Neural progenitor cell (in vitro differentiated cells): ENCODE results near the gene ACOX3. TPM values are rescaled to one million over a fixed set of nuclear protein-coding genes. Genes with fewer than 3 reads are reported as not detected.

Source experiments
- DNase-seq: peaks from one replicate; pipeline ENCODE4 v3.0.0-alpha.2; 2016; ENCODE audit warnings: low spot score
- H2AFZ ChIP-seq: fragments of 200-600 bp; sonication (generic); replicated peaks from 2 replicates; pipeline ENCODE4 v1.6.1; 2016; ENCODE audit warnings: antibody characterized with exemption
- H3F3A ChIP-seq: fragments of 200-600 bp; sonication (generic); 2 replicates; pipeline ENCODE4 v1.6.1; 2016; ENCODE audit warnings: antibody characterized with exemption, low read depth
- H3K27ac ChIP-seq: fragments of 200-600 bp; sonication (generic); 2 replicates; pipeline ENCODE4 v1.5.1; 2016; ENCODE audit warnings: mild to moderate bottlenecking
- H3K27me3 ChIP-seq: fragments of 200-600 bp; sonication (generic); 2 replicates; pipeline ENCODE4 v1.6.1; 2016; ENCODE audit warnings: mild to moderate bottlenecking, moderate library complexity
- H3K36me3 ChIP-seq: fragments of 200-600 bp; sonication (generic); 2 replicates; pipeline ENCODE4 v1.5.1; 2016
- H3K4me1 ChIP-seq: fragments of 200-600 bp; sonication (generic); 2 replicates; pipeline ENCODE4 v1.6.1; 2016; ENCODE audit warnings: mixed run types
- H3K4me2 ChIP-seq: fragments of 200-600 bp; sonication (generic); 2 replicates; pipeline ENCODE4 v1.6.1; 2016
- H3K4me3 ChIP-seq: fragments of 200-600 bp; sonication (generic); 2 replicates; pipeline ENCODE4 v1.5.1; 2016
- H3K79me2 ChIP-seq: fragments of 200-600 bp; sonication (generic); 2 replicates; pipeline ENCODE4 v1.6.1; 2016; ENCODE audit warnings: low read depth
- H3K9ac ChIP-seq: fragments of 200-600 bp; sonication (generic); 2 replicates; pipeline ENCODE4 v1.6.1; 2016
- H3K9me3 ChIP-seq: fragments of 200-600 bp; sonication (generic); 2 replicates; pipeline ENCODE4 v1.5.1; 2016; ENCODE audit warnings: low read depth
- H4K20me1 ChIP-seq: fragments of 200-600 bp; sonication (generic); 2 replicates; pipeline ENCODE4 v1.6.1; 2016; ENCODE audit warnings: low read depth
- H3K27ac Mint-ChIP-seq: 3 replicates; pipeline ENCODE4 v1.8.0; 2021; ENCODE audit warnings: mixed read lengths
- H3K27me3 Mint-ChIP-seq: 2 replicates; pipeline ENCODE4 v1.8.0; 2022; ENCODE audit warnings: low read depth, mild to moderate bottlenecking, inconsistent platforms, moderate library complexity, mixed read lengths; ENCODE audit not compliant: insufficient read depth
- H3K36me3 Mint-ChIP-seq: 3 replicates; pipeline ENCODE4 v1.8.0; 2021; ENCODE audit warnings: mixed read lengths
- H3K4me1 Mint-ChIP-seq: 3 replicates; pipeline ENCODE4 v1.8.0; 2021; ENCODE audit warnings: mixed read lengths
- H3K4me3 Mint-ChIP-seq: 3 replicates; pipeline ENCODE4 v1.8.0; 2021; ENCODE audit warnings: mild to moderate bottlenecking, moderate library complexity, mixed read lengths
- H3K9me3 Mint-ChIP-seq: 3 replicates; pipeline ENCODE4 v1.8.0; 2020; ENCODE audit warnings: mixed read lengths
- EZH2 ChIP-seq: fragments of 200-600 bp; sonication (generic); IDR thresholded peaks from 2 replicates; pipeline ENCODE4 v1.6.1; 2017; ENCODE audit warnings: antibody characterized with exemption, mild to moderate bottlenecking, moderate library complexity
- EZH2phosphoT487 ChIP-seq: fragments of 200-600 bp; sonication (generic); IDR thresholded peaks from 2 replicates; pipeline ENCODE4 v1.6.1; 2017; ENCODE audit warnings: antibody characterized with exemption
- total RNA-seq: library from RNA; depleted of rRNA; stranded (reverse); fragments of >200 nt; gene quantifications from 2 replicates; pipeline ENCODE4 v1.2.3, GENCODE V29; 2015; ENCODE audit warnings: low replicate concordance
- TF ChIP-seq, protein P1 (sequence below): fragments of 200-600 bp; sonication (generic); IDR thresholded peaks from 2 replicates; pipeline ENCODE4 v1.5.1; 2017; ENCODE audit warnings: antibody characterized with exemption, mild to moderate bottlenecking

Gene ACOX3
- total RNA-seq, 1 donor from 2014 or later = 14.0 TPM

DNA sequence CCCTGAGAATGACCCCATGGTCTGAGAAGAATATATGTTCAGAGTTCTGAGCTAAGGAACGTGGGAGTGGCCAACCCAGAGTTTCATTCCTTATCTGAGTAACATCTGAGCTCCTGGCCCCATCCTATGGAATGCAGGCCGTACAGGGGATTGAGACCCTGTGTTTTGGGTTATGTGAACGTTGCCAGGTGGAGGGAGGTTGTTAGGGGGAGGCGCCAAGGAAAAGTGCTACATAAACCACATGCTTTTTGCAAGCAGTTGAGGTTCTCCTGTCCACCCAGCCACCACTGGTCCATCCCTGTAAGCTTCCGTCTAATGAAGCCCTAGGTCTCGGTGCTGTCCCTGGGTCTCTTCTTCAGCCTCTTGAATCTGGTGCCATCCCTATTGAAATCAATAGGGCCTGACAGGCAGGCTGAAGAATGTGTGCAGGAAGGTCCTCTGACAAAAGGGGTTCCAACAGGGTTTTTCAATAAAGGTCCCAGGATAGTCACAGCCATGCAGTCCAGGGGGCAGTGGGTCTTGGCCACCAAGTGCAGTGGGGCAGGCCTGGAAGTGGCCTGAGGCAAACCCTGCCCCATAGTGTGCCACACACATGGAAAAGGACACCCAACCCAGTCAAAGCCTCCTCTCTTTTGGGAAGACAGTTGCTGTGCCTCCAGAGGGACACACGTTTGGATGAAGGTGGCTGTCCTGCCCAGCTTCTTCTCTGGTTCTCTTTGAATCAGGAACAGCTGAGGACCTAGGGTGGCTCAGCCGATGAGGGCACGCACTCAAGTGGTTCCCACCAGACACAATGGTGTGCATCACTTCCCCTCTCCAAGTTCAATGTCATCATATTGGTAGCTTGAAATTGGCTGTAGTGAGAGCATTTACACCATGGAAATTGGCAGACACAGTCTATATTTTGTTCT is 117.5 kb downstream of the ACOX3 start:
- peaks cover 1% of the 10 kb centered on the region for H3K4me1 Mint-ChIP-seq
- DNase-seq = no peak
- TF ChIP-seq, protein P1, sequence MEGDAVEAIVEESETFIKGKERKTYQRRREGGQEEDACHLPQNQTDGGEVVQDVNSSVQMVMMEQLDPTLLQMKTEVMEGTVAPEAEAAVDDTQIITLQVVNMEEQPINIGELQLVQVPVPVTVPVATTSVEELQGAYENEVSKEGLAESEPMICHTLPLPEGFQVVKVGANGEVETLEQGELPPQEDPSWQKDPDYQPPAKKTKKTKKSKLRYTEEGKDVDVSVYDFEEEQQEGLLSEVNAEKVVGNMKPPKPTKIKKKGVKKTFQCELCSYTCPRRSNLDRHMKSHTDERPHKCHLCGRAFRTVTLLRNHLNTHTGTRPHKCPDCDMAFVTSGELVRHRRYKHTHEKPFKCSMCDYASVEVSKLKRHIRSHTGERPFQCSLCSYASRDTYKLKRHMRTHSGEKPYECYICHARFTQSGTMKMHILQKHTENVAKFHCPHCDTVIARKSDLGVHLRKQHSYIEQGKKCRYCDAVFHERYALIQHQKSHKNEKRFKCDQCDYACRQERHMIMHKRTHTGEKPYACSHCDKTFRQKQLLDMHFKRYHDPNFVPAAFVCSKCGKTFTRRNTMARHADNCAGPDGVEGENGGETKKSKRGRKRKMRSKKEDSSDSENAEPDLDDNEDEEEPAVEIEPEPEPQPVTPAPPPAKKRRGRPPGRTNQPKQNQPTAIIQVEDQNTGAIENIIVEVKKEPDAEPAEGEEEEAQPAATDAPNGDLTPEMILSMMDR = no peak
- TF ChIP-seq EZH2 = no peak
- TF ChIP-seq EZH2phosphoT487 = no peak
- no peak overlapping the region for H3K27ac Mint-ChIP-seq
- H3K79me2 ChIP-seq = no peaks in the 10 kb centered on the region
- peaks cover 23% of the 10 kb centered on the region for H3K9me3 Mint-ChIP-seq
- no peak overlapping the region for H3K9ac ChIP-seq
- no peaks in the 10 kb centered on the region for H3K36me3 ChIP-seq
- H2AFZ ChIP-seq = no peak overlapping the region
- H3K27ac ChIP-seq = no peak overlapping the region
- H3F3A ChIP-seq = no peaks in the 10 kb centered on the region
- H3K27me3 ChIP-seq = no peaks in the 10 kb centered on the region
- H3K36me3 Mint-ChIP-seq = no peaks in the 10 kb centered on the region
- no peak overlapping the region for H3K4me3 ChIP-seq
- H4K20me1 ChIP-seq = no peaks in the 10 kb centered on the region
- H3K4me3 Mint-ChIP-seq = no peak overlapping the region
- no peak overlapping the region for H3K4me2 ChIP-seq
- no peaks in the 10 kb centered on the region for H3K9me3 ChIP-seq
- no peaks in the 10 kb centered on the region for H3K4me1 ChIP-seq
- H3K27me3 Mint-ChIP-seq = no peaks in the 10 kb centered on the region

DNA sequence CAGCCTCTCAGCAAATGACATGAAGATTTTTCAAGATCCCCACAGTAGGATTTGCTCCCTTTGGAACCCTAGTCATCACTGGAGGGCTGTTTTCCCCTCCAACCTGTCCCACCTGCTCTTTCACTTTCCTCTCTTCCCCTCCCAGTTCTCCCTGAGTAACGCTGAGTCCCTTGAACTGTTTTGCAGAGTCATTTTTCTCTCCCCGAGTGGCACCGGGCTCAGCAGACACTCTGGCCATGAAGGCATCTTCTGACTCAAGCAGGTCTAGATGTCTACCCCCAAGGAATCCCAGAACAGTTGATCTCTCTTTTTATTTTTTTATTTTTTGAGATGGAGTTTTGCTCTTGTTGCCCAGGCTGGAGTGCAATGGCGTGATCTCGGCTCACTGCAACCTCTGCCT is 118.8 kb downstream of the ACOX3 start:
- H3K36me3 ChIP-seq = no peaks in the 10 kb centered on the region
- no peaks in the 10 kb centered on the region for H3K36me3 Mint-ChIP-seq
- H3K9ac ChIP-seq = no peak overlapping the region
- no peaks in the 10 kb centered on the region for H4K20me1 ChIP-seq
- H2AFZ ChIP-seq = no peak overlapping the region
- no peaks in the 10 kb centered on the region for H3K9me3 ChIP-seq
- no peak for DNase-seq
- H3K27me3 Mint-ChIP-seq = peaks cover under 1% of the 10 kb centered on the region
- H3K4me1 ChIP-seq = peaks cover 1% of the 10 kb centered on the region
- no peak overlapping the region for H3K4me3 Mint-ChIP-seq
- H3K27ac ChIP-seq = no peak overlapping the region
- peaks cover 16% of the 10 kb centered on the region for H3K9me3 Mint-ChIP-seq
- no peaks in the 10 kb centered on the region for H3K79me2 ChIP-seq
- no peaks in the 10 kb centered on the region for H3K27me3 ChIP-seq
- no peak overlapping the region for H3K4me2 ChIP-seq
- H3K4me1 Mint-ChIP-seq = peaks cover 8% of the 10 kb centered on the region
- H3K4me3 ChIP-seq = no peak overlapping the region
- TF ChIP-seq EZH2 = no peak
- TF ChIP-seq, protein P1 = no peak
- TF ChIP-seq EZH2phosphoT487 = no peak
- H3F3A ChIP-seq = no peaks in the 10 kb centered on the region
- H3K27ac Mint-ChIP-seq = no peak overlapping the region

DNA sequence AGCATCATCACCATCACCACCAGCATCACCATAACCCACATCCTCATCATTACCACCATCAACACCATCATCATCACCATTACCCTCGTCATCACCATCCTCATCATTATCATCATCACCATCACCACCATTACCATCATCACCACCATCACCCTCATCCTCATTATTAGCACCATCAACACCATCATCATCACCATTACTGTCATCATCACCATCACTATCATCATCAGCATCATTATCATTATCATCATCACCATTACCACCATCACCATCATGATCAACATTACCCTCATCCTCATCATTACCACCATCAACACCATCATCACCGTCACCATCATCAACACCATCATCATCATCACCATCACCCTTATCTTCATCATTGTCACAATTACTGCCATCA is 119.3 kb downstream of the ACOX3 start:
- TF ChIP-seq, protein P1 = no peak
- no peak for TF ChIP-seq EZH2phosphoT487
- TF ChIP-seq EZH2 = no peak
- H3K36me3 Mint-ChIP-seq = no peaks in the 10 kb centered on the region
- Histone ChIP-seq H3K4me1 (peaks cover 7% of the 10 kb centered on the region), H3K4me3 (no peak overlapping the region), H3K4me2 (no peak overlapping the region), H4K20me1 (no peaks in the 10 kb centered on the region), H3K9ac (no peak overlapping the region), H3F3A (no peaks in the 10 kb centered on the region), H2AFZ (no peak overlapping the region), H3K36me3 (no peaks in the 10 kb centered on the region), H3K27ac (no peak overlapping the region), H3K9me3 (no peaks in the 10 kb centered on the region), H3K79me2 (no peaks in the 10 kb centered on the region), H3K27me3 (no peaks in the 10 kb centered on the region)
- no peak overlapping the region for H3K27ac Mint-ChIP-seq
- no peak for DNase-seq
- H3K4me1 Mint-ChIP-seq = peaks cover 12% of the 10 kb centered on the region
- peaks cover 3% of the 10 kb centered on the region for H3K27me3 Mint-ChIP-seq
- H3K4me3 Mint-ChIP-seq = no peak overlapping the region
- peaks cover 11% of the 10 kb centered on the region for H3K9me3 Mint-ChIP-seq
